ENCODE measurements around the gene TMEM132D. TPM values are rescaled to one million over a fixed set of nuclear protein-coding genes. Genes with fewer than 3 reads are reported as not detected.

Gene TMEM132D
- total and polyA plus RNA-seq, 2 donors (not counting 3 experiments of a cell fraction or from before 2014, with no cell fraction given) = not detected

DNA sequence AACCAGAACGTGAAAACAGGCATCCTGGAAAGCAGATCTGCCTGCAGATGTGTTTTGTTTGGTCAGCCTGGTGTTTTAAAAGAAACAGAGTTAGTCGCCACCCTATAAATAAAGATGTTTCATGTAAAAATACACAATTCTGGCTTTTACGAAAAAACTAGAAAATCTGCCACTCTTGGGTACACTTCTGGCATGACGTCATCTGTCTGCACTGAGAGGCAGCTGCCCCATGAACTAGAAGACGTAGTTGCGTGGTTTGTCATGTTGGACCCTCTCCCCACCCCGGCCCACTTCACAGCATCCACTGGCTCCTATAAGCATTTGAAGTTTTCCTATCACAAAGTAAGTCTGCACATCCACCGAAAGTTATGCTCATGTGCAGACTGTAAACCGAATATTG lies 658.1 kb downstream of the TMEM132D start:
- no peaks in the 10 kb centered on the region for H3K9me1 ChIP-seq (replicated peaks; ENCODE audit: control insufficient read depth, extremely low read depth, insufficient read depth, low read length)
- intact Hi-C loops (cut with micrococcal nuclease) (no loop called here), dilution Hi-C loops (cut with MboI; ENCODE audit: extremely low pct_ligation_motif_present, low sequenced_read_pairs) (no loop called here)
- no peak overlapping the region for H2AFZ ChIP-seq (ENCODE audit: low read depth, low read length)
- no peak overlapping the region for H3K4me3 ChIP-seq (replicated peaks in 1 of 3; ENCODE audit: insufficient read depth in 1 of 3, low read depth in 1 of 3, low read length in 3 of 3)
- DNase-seq (ENCODE audit: low read depth, low spot score) = no peak
- no peak for FAIRE-seq
- H4K20me1 ChIP-seq (replicated peaks; ENCODE audit: control insufficient read depth, extremely low read depth, insufficient read depth, low read length) = no peaks in the 10 kb centered on the region
- no peak overlapping the region for H3K27ac ChIP-seq (ENCODE audit: insufficient read depth, low read depth, low read length)
- TF ChIP-seq, protein P1, sequence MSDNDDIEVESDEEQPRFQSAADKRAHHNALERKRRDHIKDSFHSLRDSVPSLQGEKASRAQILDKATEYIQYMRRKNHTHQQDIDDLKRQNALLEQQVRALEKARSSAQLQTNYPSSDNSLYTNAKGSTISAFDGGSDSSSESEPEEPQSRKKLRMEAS (IDR thresholded peaks at IDR 0.05; ENCODE audit: insufficient read depth, insufficient read length) = no peak
- TF ChIP-seq POLR2A (IDR thresholded peaks at IDR 0.05; ENCODE audit: low read depth, low read length) = no peak
- no peak for TF ChIP-seq MYC (IDR thresholded peaks at IDR 0.05; ENCODE audit: low read depth, low read length)
- TF ChIP-seq GATA2 (IDR thresholded peaks at IDR 0.05; ENCODE audit: insufficient read depth, insufficient read length, low read depth, low read length) = no peak
- TF ChIP-seq EZH2 (IDR thresholded peaks at IDR 0.05; ENCODE audit: borderline replicate concordance, low read depth, low read length, severe bottlenecking) = no peak
- TF ChIP-seq JUN (IDR thresholded peaks at IDR 0.05; ENCODE audit: borderline replicate concordance, insufficient read depth, insufficient read length, low read depth) = no peak
- no peak for TF ChIP-seq POLR2AphosphoS5 (IDR thresholded peaks at IDR 0.05; ENCODE audit: insufficient read depth, low read depth, low read length)
- TF ChIP-seq, protein P2, sequence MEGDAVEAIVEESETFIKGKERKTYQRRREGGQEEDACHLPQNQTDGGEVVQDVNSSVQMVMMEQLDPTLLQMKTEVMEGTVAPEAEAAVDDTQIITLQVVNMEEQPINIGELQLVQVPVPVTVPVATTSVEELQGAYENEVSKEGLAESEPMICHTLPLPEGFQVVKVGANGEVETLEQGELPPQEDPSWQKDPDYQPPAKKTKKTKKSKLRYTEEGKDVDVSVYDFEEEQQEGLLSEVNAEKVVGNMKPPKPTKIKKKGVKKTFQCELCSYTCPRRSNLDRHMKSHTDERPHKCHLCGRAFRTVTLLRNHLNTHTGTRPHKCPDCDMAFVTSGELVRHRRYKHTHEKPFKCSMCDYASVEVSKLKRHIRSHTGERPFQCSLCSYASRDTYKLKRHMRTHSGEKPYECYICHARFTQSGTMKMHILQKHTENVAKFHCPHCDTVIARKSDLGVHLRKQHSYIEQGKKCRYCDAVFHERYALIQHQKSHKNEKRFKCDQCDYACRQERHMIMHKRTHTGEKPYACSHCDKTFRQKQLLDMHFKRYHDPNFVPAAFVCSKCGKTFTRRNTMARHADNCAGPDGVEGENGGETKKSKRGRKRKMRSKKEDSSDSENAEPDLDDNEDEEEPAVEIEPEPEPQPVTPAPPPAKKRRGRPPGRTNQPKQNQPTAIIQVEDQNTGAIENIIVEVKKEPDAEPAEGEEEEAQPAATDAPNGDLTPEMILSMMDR (IDR thresholded peaks at IDR 0.05; ENCODE audit: extremely low read depth in 1 of 2, insufficient read depth in 1 of 2, low read depth in 1 of 2, low read length in 2 of 2) = no peak
- TF ChIP-seq FOS (IDR thresholded peaks at IDR 0.05; ENCODE audit: borderline replicate concordance, insufficient read depth, low read length) = no peak
- no TSS peak for BruUV-seq (replicated peaks)
- POLR2A ChIA-PET = no interaction called here
- H3K79me2 ChIP-seq (ENCODE audit: control insufficient read depth, insufficient read depth, low read length) = no peaks in the 10 kb centered on the region
- no peaks in the 10 kb centered on the region for H3K27me3 ChIP-seq (ENCODE audit: control insufficient read depth in 2 of 2, insufficient read depth in 2 of 2, low read length in 2 of 2)
- H3K4me2 ChIP-seq (ENCODE audit: insufficient read depth, low read length) = no peak overlapping the region
- peaks cover 4% of the 10 kb centered on the region for H3K9me3 ChIP-seq (replicated peaks; ENCODE audit: control insufficient read depth, insufficient read depth, low read length)
- no peaks in the 10 kb centered on the region for H3K36me3 ChIP-seq (ENCODE audit: control insufficient read depth in 2 of 2, extremely low read depth in 1 of 2, insufficient read depth in 2 of 2, low read length in 2 of 2)
- no peaks in the 10 kb centered on the region for H3K4me1 ChIP-seq (ENCODE audit: control insufficient read depth, extremely low read depth, insufficient read depth, low read length)
- H3K9ac ChIP-seq (replicated peaks; ENCODE audit: extremely low read depth, insufficient read depth, low read length) = no peak overlapping the region
- CTCF ChIA-PET = no interaction called here
